HepG2 (cell line): ENCODE data around the gene MYH10. TPM values are rescaled to one million over a fixed set of nuclear protein-coding genes. Genes with fewer than 3 reads are reported as not detected.

ENCODE experiments used
- CBX1 ChIP-seq: IDR thresholded peaks from one replicate; pipeline ENCODE4 v1.6.1; 2016; ENCODE audit warnings: antibody characterized with exemption, low read depth
- CHCHD3 ChIP-seq: sonication (generic); formaldehyde crosslinking; IDR thresholded peaks from 2 replicates; pipeline ENCODE4 v1.8.0; 2022; ENCODE audit warnings: mild to moderate bottlenecking, missing genetic modification reagents, moderate library complexity
- ERF ChIP-seq: IDR thresholded peaks from 2 replicates; pipeline ENCODE4 v1.6.1; 2018; ENCODE audit warnings: missing biosample characterization, missing genetic modification reagents
- HHEX ChIP-seq: IDR thresholded peaks from 2 replicates; pipeline ENCODE4 v1.6.1; 2016; ENCODE audit warnings: control low read depth
- HMGXB3 ChIP-seq: sonication (generic); formaldehyde crosslinking; IDR thresholded peaks from 2 replicates; pipeline ENCODE4 v1.4.0; 2020; ENCODE audit warnings: missing genetic modification reagents, borderline replicate concordance
- KAT2B ChIP-seq: fragments of 150-350 bp; IDR thresholded peaks from 2 replicates; pipeline ENCODE4 v1.6.1; 2014; ENCODE audit warnings: low read depth, low read length, borderline replicate concordance
- KDM5A ChIP-seq: fragments of 200-600 bp; sonication (generic); IDR thresholded peaks from 2 replicates; pipeline ENCODE4 v1.7.0; 2018; ENCODE audit warnings: antibody characterized with exemption, mild to moderate bottlenecking, low read length, borderline replicate concordance
- MTERF4 ChIP-seq: sonication (generic); formaldehyde crosslinking; IDR thresholded peaks from 2 replicates; pipeline ENCODE4 v1.8.0; 2023; ENCODE audit warnings: mild to moderate bottlenecking, missing genetic modification reagents
- NFATC3 ChIP-seq: sonication (generic); formaldehyde crosslinking; IDR thresholded peaks from 2 replicates; pipeline ENCODE4 v1.5.1; 2020; ENCODE audit warnings: mild to moderate bottlenecking, missing genetic modification reagents
- PRMT3 ChIP-seq: sonication (generic); formaldehyde crosslinking; IDR thresholded peaks from 2 replicates; pipeline ENCODE4 v1.8.1; 2022; ENCODE audit warnings: low read depth, mild to moderate bottlenecking, moderate library complexity, missing genetic modification reagents, borderline replicate concordance
- RARA ChIP-seq: IDR thresholded peaks from 2 replicates; pipeline ENCODE4 v1.6.1; 2016; ENCODE audit warnings: missing genetic modification reagents, missing compliant biosample characterization
- SPEN ChIP-seq: sonication (generic); formaldehyde crosslinking; IDR thresholded peaks from 2 replicates; pipeline ENCODE4 v1.5.1; 2020; ENCODE audit warnings: low read depth, mild to moderate bottlenecking, missing genetic modification reagents
- TAF15 ChIP-seq: fragments of 200-400 bp; formaldehyde crosslinking; IDR thresholded peaks from one replicate; pipeline ENCODE4 v1.6.1; 2018; ENCODE audit warnings: mild to moderate bottlenecking, low read depth, low read length; ENCODE audit not compliant: poor library complexity, severe bottlenecking
- ZNF101 ChIP-seq: sonication (generic); formaldehyde crosslinking; IDR thresholded peaks from 2 replicates; pipeline ENCODE4 v1.4.0; 2020; ENCODE audit warnings: mild to moderate bottlenecking, low read depth, missing genetic modification reagents, borderline replicate concordance
- ZNF180 ChIP-seq: sonication (generic); formaldehyde crosslinking; IDR thresholded peaks from 2 replicates; pipeline ENCODE4 v1.4.0; 2020; ENCODE audit warnings: low read depth, missing genetic modification reagents, borderline replicate concordance
- ZNF280D ChIP-seq: sonication (generic); formaldehyde crosslinking; IDR thresholded peaks from 2 replicates; pipeline ENCODE4 v1.5.1; 2020; ENCODE audit warnings: mild to moderate bottlenecking, missing genetic modification reagents
- ZNF383 ChIP-seq: sonication (generic); formaldehyde crosslinking; IDR thresholded peaks from 2 replicates; pipeline ENCODE4 v1.4.0; 2020; ENCODE audit warnings: missing genetic modification reagents, mild to moderate bottlenecking, borderline replicate concordance
- ZNF431 ChIP-seq: sonication (generic); formaldehyde crosslinking; IDR thresholded peaks from 2 replicates; pipeline ENCODE4 v1.9.0; 2022; ENCODE audit warnings: missing genetic modification reagents, low read depth, mild to moderate bottlenecking, borderline replicate concordance
- ZNF446 ChIP-seq: sonication (generic); formaldehyde crosslinking; IDR thresholded peaks from 2 replicates; pipeline ENCODE4 v1.5.0; 2020; ENCODE audit warnings: mild to moderate bottlenecking, missing genetic modification reagents
- ZNF510 ChIP-seq: sonication (generic); formaldehyde crosslinking; IDR thresholded peaks from 2 replicates; pipeline ENCODE4 v1.4.0; 2020; ENCODE audit warnings: low read depth, mild to moderate bottlenecking, missing genetic modification reagents
- ZNF777 ChIP-seq: sonication (generic); formaldehyde crosslinking; IDR thresholded peaks from 2 replicates; pipeline ENCODE4 v1.4.0; 2020; ENCODE audit warnings: missing genetic modification reagents
- polyA plus RNA-seq, 8 experiments: library from polyadenylated mRNA; depleted of rRNA in 3 of 8; stranded (reverse) in 7 of 8; unstranded in 1 of 8; fragments of >200 nt; fragmentation: Illumina TruSeq in 4 of 8; extraction: Trizol in 4 of 8; gene quantifications; 2 replicates each; pipeline versions ENCODE4 v1.2.1 to v1.2.3, GENCODE V29; 2011 to 2016; ENCODE audit warnings: low read depth in 4 of 8, missing spikeins in 1 of 8, mixed read lengths in 1 of 8; ENCODE audit not compliant: insufficient read depth in 1 of 8
- total RNA-seq, 5 experiments: library from RNA; depleted of rRNA; stranded (reverse); fragments of >200 nt; fragmentation: Illumina TruSeq; extraction: Trizol; gene quantifications; 2 replicates each; pipeline ENCODE4 v1.2.3, GENCODE V29; 2016; ENCODE audit warnings: low read depth in 1 of 5

The MYH10 gene
- total and polyA plus RNA-seq, 2 of the 13 experiments (the other 11 are each of a cell fraction or from before 2014, with no cell fraction given), result 43.4 to 68.6 TPM

- TF ChIP-seq KDM5A (no peak), TAF15 (no peak), MTERF4 (CRISPR knock-in tag) (no peak), ZNF446 (CRISPR knock-in tag) (no peak), HMGXB3 (no peak), ZNF510 (CRISPR knock-in tag) (no peak), KAT2B (no peak), ZNF777 (CRISPR knock-in tag) (no peak), SPEN (CRISPR knock-in tag) (no peak), ZNF431 (CRISPR knock-in tag) (no peak), CBX1 (no peak), CHCHD3 (no peak), RARA (peak; percentile 48; the same call in 1 of the 2 replicates), NFATC3 (CRISPR knock-in tag) (no peak), PRMT3 (no peak), ERF (CRISPR knock-in tag) (no peak), ZNF280D (CRISPR knock-in tag) (no peak), ZNF383 (CRISPR knock-in tag) (no peak), ZNF180 (CRISPR knock-in tag) (no peak), HHEX (CRISPR knock-in tag) (no peak), ZNF101 (no peak)
Observed at GRCh38 chr17:8632061-8632460, 1.5 kb upstream of the MYH10 start (continued).
